ENCODE results near the gene CD46.
A peak's percentile ranks its signal among the peaks of the same experiment; 100 is the strongest.

CD46 gene

DNA sequence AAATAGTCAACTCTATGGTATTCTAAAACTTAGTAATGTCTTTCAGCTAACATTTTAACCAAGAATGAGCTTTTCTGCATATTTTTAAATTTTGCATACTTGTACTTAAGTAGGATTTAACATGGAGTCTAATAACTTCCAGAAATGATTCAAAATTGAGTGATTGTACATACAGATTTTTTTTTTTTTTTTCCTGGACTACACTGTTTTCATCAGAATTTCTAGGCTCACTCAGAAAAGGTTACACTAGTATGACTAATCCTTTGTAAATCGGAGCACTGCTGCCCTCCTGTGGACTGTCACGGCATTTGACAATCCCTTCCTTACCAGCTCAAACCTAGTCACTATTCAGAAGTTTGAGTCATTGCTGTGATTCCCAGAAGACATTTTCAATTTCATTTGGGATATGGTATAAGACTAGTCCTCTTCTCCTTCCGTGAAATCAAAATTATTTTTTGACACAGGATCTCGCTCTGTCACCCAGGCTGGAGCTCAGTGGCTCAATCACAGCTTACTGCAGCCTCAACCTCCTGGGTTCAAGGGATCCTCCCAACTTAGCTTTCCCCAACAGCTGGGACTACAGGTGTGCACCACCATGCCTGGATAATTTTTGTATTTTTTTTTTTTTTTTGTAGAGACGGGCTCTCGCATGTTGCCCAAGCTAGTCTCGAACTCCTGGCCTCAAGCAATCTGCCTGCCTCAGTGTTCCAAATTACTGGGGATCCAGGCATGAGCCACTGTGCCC lies 45.5 kb downstream of the CD46 start:
- Histone ChIP-seq H2AK5ac (ENCODE audit: low read depth, low read length) (no peak overlapping the region), H3K4me2 (ENCODE audit: insufficient read depth, low read length, poor library complexity, severe bottlenecking) (no peak overlapping the region), H2BK12ac (ENCODE audit: low read length) (no peak overlapping the region), H2BK5ac (ENCODE audit: low read length) (no peak overlapping the region), H3K27ac (replicated peaks; ENCODE audit: low read length) (no peak overlapping the region), H4K8ac (ENCODE audit: low read depth, low read length) (no peak overlapping the region), H2BK15ac (ENCODE audit: low read length) (no peak overlapping the region), H3K9me3 (replicated peaks in 1 of 2; ENCODE audit: control insufficient read depth in 2 of 2, insufficient read depth in 1 of 2, low read depth in 1 of 2, low read length in 2 of 2) (no peaks in the 10 kb centered on the region), H3K27me3 (ENCODE audit: control insufficient read depth in 3 of 3, insufficient read depth in 3 of 3, low read depth in 1 of 3, low read length in 3 of 3) (no peaks in the 10 kb centered on the region), H3K79me1 (ENCODE audit: low read depth, low read length) (no peaks in the 10 kb centered on the region), H3K4ac (ENCODE audit: low read length) (no peak overlapping the region), H3K36me3 (replicated peaks in 1 of 2; ENCODE audit: control insufficient read depth in 2 of 2, insufficient read depth in 2 of 2, low read length in 2 of 2) (peaks cover 2 to 68% of the 10 kb centered on the region in 2 donors), H3K4me3 (ENCODE audit: low read length in 2 of 2) (no peak overlapping the region), H3K9ac (ENCODE audit: low read depth, low read length, poor library complexity) (no peak overlapping the region), H3K23ac (ENCODE audit: low read depth, low read length, poor library complexity) (no peak overlapping the region), H4K91ac (ENCODE audit: low read depth, low read length, poor library complexity) (no peak overlapping the region), H2BK120ac (ENCODE audit: low read depth, low read length) (no peak overlapping the region), H3K18ac (ENCODE audit: low read length) (no peak overlapping the region), H2AFZ (ENCODE audit: low read length) (no peak overlapping the region), H3K4me1 (ENCODE audit: control insufficient read depth in 2 of 2, insufficient read depth in 1 of 2, low read depth in 1 of 2, low read length in 2 of 2) (no peaks in the 10 kb centered on the region), H3K14ac (ENCODE audit: low read length) (no peak overlapping the region)
- peak; percentile 43 for DNase-seq (ENCODE audit: low spot score)
- no CpG with 5 or more reads among the region's 7 CpGs for WGBS, 2 donors (ENCODE audit: extremely low coverage in 2 of 2, insufficient read length in 2 of 2, insufficient replicate concordance in 1 of 2)

GRCh38 chr1:207798847-207799246 lies 47.0 kb downstream of the CD46 start:
- no peak overlapping the region for H3K4ac ChIP-seq (ENCODE audit: low read length)
- no peaks in the 10 kb centered on the region for H3K9me3 ChIP-seq (replicated peaks in 1 of 2; ENCODE audit: control insufficient read depth in 2 of 2, insufficient read depth in 1 of 2, low read depth in 1 of 2, low read length in 2 of 2)
- no peak overlapping the region for H3K4me2 ChIP-seq (ENCODE audit: insufficient read depth, low read length, poor library complexity, severe bottlenecking)
- no peak overlapping the region for H3K27ac ChIP-seq (replicated peaks; ENCODE audit: low read length)
- H3K79me1 ChIP-seq (ENCODE audit: low read depth, low read length): no peaks in the 10 kb centered on the region
- no peak overlapping the region for H4K91ac ChIP-seq (ENCODE audit: low read depth, low read length, poor library complexity)
- no peaks in the 10 kb centered on the region for H3K4me1 ChIP-seq (ENCODE audit: control insufficient read depth in 2 of 2, insufficient read depth in 1 of 2, low read depth in 1 of 2, low read length in 2 of 2)
- H3K18ac ChIP-seq (ENCODE audit: low read length): no peak overlapping the region
- no peak overlapping the region for H3K23ac ChIP-seq (ENCODE audit: low read depth, low read length, poor library complexity)
- no peak overlapping the region for H2BK120ac ChIP-seq (ENCODE audit: low read depth, low read length)
- peaks cover 2 to 69% of the 10 kb centered on the region in 2 donors for H3K36me3 ChIP-seq (replicated peaks in 1 of 2; ENCODE audit: control insufficient read depth in 2 of 2, insufficient read depth in 2 of 2, low read length in 2 of 2)
- H2AFZ ChIP-seq (ENCODE audit: low read length): no peak overlapping the region
- H2BK15ac ChIP-seq (ENCODE audit: low read length): no peak overlapping the region
- no CpG with 5 or more reads among the region's 6 CpGs for WGBS, 2 donors (ENCODE audit: extremely low coverage in 2 of 2, insufficient read length in 2 of 2, insufficient replicate concordance in 1 of 2)
- no peak overlapping the region for H3K9ac ChIP-seq (ENCODE audit: low read depth, low read length, poor library complexity)
- no peak overlapping the region for H3K14ac ChIP-seq (ENCODE audit: low read length)
- no peak overlapping the region for H2BK5ac ChIP-seq (ENCODE audit: low read length)
- DNase-seq (ENCODE audit: low spot score): no peak
- H2AK5ac ChIP-seq (ENCODE audit: low read depth, low read length): no peak overlapping the region
- no peak overlapping the region for H2BK12ac ChIP-seq (ENCODE audit: low read length)
- H3K4me3 ChIP-seq (ENCODE audit: low read length in 2 of 2): no peak overlapping the region
- H3K27me3 ChIP-seq (ENCODE audit: control insufficient read depth in 3 of 3, insufficient read depth in 3 of 3, low read depth in 1 of 3, low read length in 3 of 3): no peaks in the 10 kb centered on the region
- H4K8ac ChIP-seq (ENCODE audit: low read depth, low read length): no peak overlapping the region

GRCh38 chr1:207799989-207800648 lies 48.3 kb downstream of the CD46 start:
- H2AK5ac ChIP-seq (ENCODE audit: low read depth, low read length): no peak overlapping the region
- H2BK15ac ChIP-seq (ENCODE audit: low read length): no peak overlapping the region
- H3K4me2 ChIP-seq (ENCODE audit: insufficient read depth, low read length, poor library complexity, severe bottlenecking): no peak overlapping the region
- H4K91ac ChIP-seq (ENCODE audit: low read depth, low read length, poor library complexity): no peak overlapping the region
- no peak overlapping the region for H2BK5ac ChIP-seq (ENCODE audit: low read length)
- no peak overlapping the region for H3K4ac ChIP-seq (ENCODE audit: low read length)
- peaks cover 5 to 70% of the 10 kb centered on the region in 2 donors for H3K36me3 ChIP-seq (replicated peaks in 1 of 2; ENCODE audit: control insufficient read depth in 2 of 2, insufficient read depth in 2 of 2, low read length in 2 of 2)
- no peak overlapping the region for H3K14ac ChIP-seq (ENCODE audit: low read length)
- no peak overlapping the region for H2AFZ ChIP-seq (ENCODE audit: low read length)
- H3K9me3 ChIP-seq (replicated peaks in 1 of 2; ENCODE audit: control insufficient read depth in 2 of 2, insufficient read depth in 1 of 2, low read depth in 1 of 2, low read length in 2 of 2): no peaks in the 10 kb centered on the region
- H3K4me1 ChIP-seq (ENCODE audit: control insufficient read depth in 2 of 2, insufficient read depth in 1 of 2, low read depth in 1 of 2, low read length in 2 of 2): peaks cover 0 to 4% of the 10 kb centered on the region in 2 donors
- no peak overlapping the region for H3K4me3 ChIP-seq (ENCODE audit: low read length in 2 of 2)
- H3K27me3 ChIP-seq (ENCODE audit: control insufficient read depth in 3 of 3, insufficient read depth in 3 of 3, low read depth in 1 of 3, low read length in 3 of 3): no peaks in the 10 kb centered on the region
- DNase-seq (ENCODE audit: low spot score): no peak
- no peak overlapping the region for H3K27ac ChIP-seq (replicated peaks; ENCODE audit: low read length)
- no peak overlapping the region for H4K8ac ChIP-seq (ENCODE audit: low read depth, low read length)
- no peak overlapping the region for H2BK12ac ChIP-seq (ENCODE audit: low read length)
- WGBS, 2 donors (ENCODE audit: extremely low coverage in 2 of 2, insufficient read length in 2 of 2, insufficient replicate concordance in 1 of 2): no CpG with 5 or more reads among the region's 6 CpGs
- no peak overlapping the region for H3K9ac ChIP-seq (ENCODE audit: low read depth, low read length, poor library complexity)
- no peak overlapping the region for H3K23ac ChIP-seq (ENCODE audit: low read depth, low read length, poor library complexity)
- no peak overlapping the region for H3K18ac ChIP-seq (ENCODE audit: low read length)
- no peaks in the 10 kb centered on the region for H3K79me1 ChIP-seq (ENCODE audit: low read depth, low read length)
- H2BK120ac ChIP-seq (ENCODE audit: low read depth, low read length): no peak overlapping the region

DNA sequence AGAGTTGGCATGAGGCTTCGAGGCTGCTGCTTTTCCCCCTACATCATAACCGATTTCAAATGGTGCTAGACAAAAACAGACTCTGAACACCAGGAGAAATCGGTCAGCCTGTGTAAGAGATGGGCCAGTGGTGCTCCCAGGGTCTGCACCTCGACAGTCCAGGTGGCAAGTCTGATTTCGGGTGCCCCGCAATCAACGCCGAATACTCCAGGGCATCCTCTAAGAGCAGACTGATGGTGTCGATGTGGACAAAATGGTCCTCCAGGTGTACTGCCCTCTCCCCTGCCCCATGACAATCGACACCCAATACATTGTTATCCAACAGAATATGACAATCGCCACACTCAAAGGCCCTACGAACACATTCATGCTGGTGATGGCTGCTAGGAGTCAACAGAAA lies 50.0 kb downstream of the CD46 start:
- H3K23ac ChIP-seq (ENCODE audit: low read depth, low read length, poor library complexity): no peak overlapping the region
- no peak overlapping the region for H3K18ac ChIP-seq (ENCODE audit: low read length)
- peaks cover 0 to 5% of the 10 kb centered on the region in 2 donors for H3K4me1 ChIP-seq (ENCODE audit: control insufficient read depth in 2 of 2, insufficient read depth in 1 of 2, low read depth in 1 of 2, low read length in 2 of 2)
- no peak overlapping the region for H4K8ac ChIP-seq (ENCODE audit: low read depth, low read length)
- no peaks in the 10 kb centered on the region for H3K79me1 ChIP-seq (ENCODE audit: low read depth, low read length)
- no peak overlapping the region for H2BK5ac ChIP-seq (ENCODE audit: low read length)
- peaks cover 4 to 74% of the 10 kb centered on the region in 2 donors for H3K36me3 ChIP-seq (replicated peaks in 1 of 2; ENCODE audit: control insufficient read depth in 2 of 2, insufficient read depth in 2 of 2, low read length in 2 of 2)
- no peak overlapping the region for H3K4me3 ChIP-seq (ENCODE audit: low read length in 2 of 2)
- WGBS, 2 donors (ENCODE audit: extremely low coverage in 2 of 2, insufficient read length in 2 of 2, insufficient replicate concordance in 1 of 2): no CpG with 5 or more reads among the region's 12 CpGs
- no peak overlapping the region for H3K9ac ChIP-seq (ENCODE audit: low read depth, low read length, poor library complexity)
- H2BK120ac ChIP-seq (ENCODE audit: low read depth, low read length): no peak overlapping the region
- H3K27ac ChIP-seq (replicated peaks; ENCODE audit: low read length): no peak overlapping the region
- H3K4me2 ChIP-seq (ENCODE audit: insufficient read depth, low read length, poor library complexity, severe bottlenecking): no peak overlapping the region
- H2AFZ ChIP-seq (ENCODE audit: low read length): no peak overlapping the region
- H4K91ac ChIP-seq (ENCODE audit: low read depth, low read length, poor library complexity): no peak overlapping the region
- no peak for DNase-seq (ENCODE audit: low spot score)
- H2BK15ac ChIP-seq (ENCODE audit: low read length): no peak overlapping the region
- H3K27me3 ChIP-seq (ENCODE audit: control insufficient read depth in 3 of 3, insufficient read depth in 3 of 3, low read depth in 1 of 3, low read length in 3 of 3): no peaks in the 10 kb centered on the region
- H2BK12ac ChIP-seq (ENCODE audit: low read length): no peak overlapping the region
- H3K4ac ChIP-seq (ENCODE audit: low read length): no peak overlapping the region
- no peak overlapping the region for H3K14ac ChIP-seq (ENCODE audit: low read length)
- H3K9me3 ChIP-seq (replicated peaks in 1 of 2; ENCODE audit: control insufficient read depth in 2 of 2, insufficient read depth in 1 of 2, low read depth in 1 of 2, low read length in 2 of 2): no peaks in the 10 kb centered on the region
- H2AK5ac ChIP-seq (ENCODE audit: low read depth, low read length): no peak overlapping the region
